ENCODE measurements around the gene CADM3. TPM values are rescaled to one million over a fixed set of nuclear protein-coding genes. Genes with fewer than 3 reads are reported as not detected.

CADM3 gene
- total and polyA plus RNA-seq, 2 of the 8 experiments (the other 6 are each of a cell fraction or from before 2014, with no cell fraction given), result 8.3 to 8.5 TPM

GRCh38 chr1:159199901-159200300, 28.5 kb downstream of the CADM3 start:
- Histone ChIP-seq H3K79me2 (ENCODE audit: control insufficient read depth in 1 of 2, insufficient read depth in 2 of 2, low read length in 2 of 2) (no peaks in the 10 kb centered on the region), H2BK5ac (ENCODE audit: low read depth, low read length) (no peak overlapping the region), H3K27ac (ENCODE audit: low read depth, low read length) (no peak overlapping the region), H3K79me1 (ENCODE audit: low read depth, low read length) (no peaks in the 10 kb centered on the region), H3K4me3 (ENCODE audit: extremely low read depth in 1 of 4, insufficient read depth in 2 of 4, low read depth in 3 of 4, low read length in 4 of 4) (no peak overlapping the region), H3K23me2 (ENCODE audit: low read depth, low read length) (no peaks in the 10 kb centered on the region), H3K9me3 (ENCODE audit: insufficient read depth in 2 of 2, low read depth in 1 of 2, low read length in 1 of 2) (no peaks in the 10 kb centered on the region), H2BK12ac (ENCODE audit: low read depth, low read length) (no peak overlapping the region), H3K36me3 (ENCODE audit: control insufficient read depth in 2 of 4, insufficient read depth in 4 of 4, low read length in 3 of 4) (no peaks in the 10 kb centered on the region; a peak in 1 of 8 replicates), H3K56ac (replicated peaks; ENCODE audit: insufficient read length, low read depth, low read length) (no peak overlapping the region), H3K23ac (ENCODE audit: insufficient read length) (no peak overlapping the region), H4K8ac (ENCODE audit: extremely low read depth, insufficient read depth, low read length) (no peak overlapping the region), H4K20me1 (replicated peaks in 1 of 2; ENCODE audit: control insufficient read depth in 1 of 2, insufficient read depth in 2 of 2, low read length in 2 of 2) (no peaks in the 10 kb centered on the region), H2AFZ (ENCODE audit: low read length) (no peak overlapping the region), H2AK5ac (ENCODE audit: low read depth, low read length) (no peak overlapping the region), H3K18ac (ENCODE audit: extremely low read depth, low read length) (no peak overlapping the region), H3K14ac (ENCODE audit: insufficient read length) (no peak overlapping the region), H2BK15ac (ENCODE audit: low read length) (no peak overlapping the region), H2BK120ac (replicated peaks; ENCODE audit: low read depth, low read length) (no peak overlapping the region), H2BK20ac (ENCODE audit: low read length) (no peak overlapping the region), H3K4ac (replicated peaks; ENCODE audit: insufficient read length, low read depth, low read length) (no peak overlapping the region), H4K91ac (replicated peaks; ENCODE audit: insufficient read length, low read length) (no peak overlapping the region), H3K27me3 (replicated peaks in 1 of 4; ENCODE audit: control insufficient read depth in 3 of 4, extremely low read depth in 1 of 4, insufficient read depth in 3 of 4, low read length in 3 of 4) (no peaks in the 10 kb centered on the region), H3K4me2 (ENCODE audit: insufficient read depth in 1 of 2, low read depth in 2 of 2, low read length in 2 of 2) (no peak overlapping the region), H3K9ac (replicated peaks in 1 of 4; ENCODE audit: extremely low read depth in 1 of 4, low read depth in 3 of 4, low read length in 3 of 4) (no peak overlapping the region), H3K4me1 (replicated peaks in 1 of 4; ENCODE audit: control insufficient read depth in 3 of 4, insufficient read depth in 4 of 4, low read length in 3 of 4) (no peaks in the 10 kb centered on the region), H4K5ac (ENCODE audit: insufficient read length, low read depth, low read length) (no peak overlapping the region)
- POLR2A ChIA-PET (ENCODE audit: partially characterized antibody), result interaction anchor here (1.0 kb wide), 1 partner anchor 27 kb away, joined by 4 read pairs; no protein-coding TSS in a partner anchor
- FAIRE-seq (no peak), DNase-seq (ENCODE audit: low read depth in 1 of 2, low spot score in 2 of 2) (no peak)
- CTCF ChIA-PET (ENCODE audit: partially characterized antibody), result interaction anchor here (0.9 to 26.6 kb wide), 5 partner anchors 12 to 57 kb away, joined by 3 to 660 read pairs (median 182); partner anchors contain the start of gene ACKR1
- WGBS, 2 experiments (ENCODE audit: extremely low coverage in 1 of 2, insufficient coverage in 1 of 2, insufficient read length in 1 of 2, insufficient replicate concordance in 2 of 2, low coverage in 1 of 2, low lambda C conversion rate in 2 of 2, missing lambda C conversion rate in 1 of 2), result 90% methylated on average over 5 of the region's 5 CpGs; no CpG with 5 or more reads in 1 of the 2 experiments
- TF ChIP-seq KDM5A (IDR thresholded peaks at IDR 0.05; ENCODE audit: low read length) (no peak), KDM4A (IDR thresholded peaks at IDR 0.05; ENCODE audit: low read depth, low read length, severe bottlenecking) (no peak), EGR1 (IDR thresholded peaks at IDR 0.05; ENCODE audit: borderline replicate concordance, low read depth, low read length) (no peak), NANOG (IDR thresholded peaks at IDR 0.05; ENCODE audit: insufficient read depth, low read depth, low read length, poor library complexity, severe bottlenecking) (no peak), JUN (IDR thresholded peaks at IDR 0.05; ENCODE audit: low read depth, low read length) (no peak), HDAC6 (IDR thresholded peaks at IDR 0.05; ENCODE audit: low read depth, low read length) (no peak), YY1 (IDR thresholded peaks at IDR 0.05; ENCODE audit: low read depth, low read length) (no peak), HDAC2 (IDR thresholded peaks at IDR 0.05; ENCODE audit: borderline replicate concordance in 1 of 2, low read depth in 2 of 2, low read length in 2 of 2) (no peak), ATF2 (IDR thresholded peaks at IDR 0.05; ENCODE audit: low read length) (no peak)

All from H1 (cell line).